HepG2 (cell line): ENCODE measurements around the gene FLRT3. TPM values are rescaled to one million over a fixed set of nuclear protein-coding genes. Genes with fewer than 3 reads are reported as not detected.

Experiments
- ATAC-seq: fragments of 200-7000 bp; cut with Tn5 transposase; 3 replicates; pipeline ENCODE4 v1.9.1; 2020; ENCODE audit warnings: mild to moderate bottlenecking, moderate library complexity
- BruUV-seq: library from RNA; stranded (reverse); fragments of 400-500 nt; replicated peaks from 2 replicates; lab custom pipeline; 2021; lab: Mats Ljungman, UMichigan
- CTCF ChIA-PET: fragments of 300-600 bp; formaldehyde crosslinking; extraction: SDS; loops from one replicate; lab custom pipeline; 2021; ENCODE audit warnings: low total read pairs, inconsistent platforms, low intra/inter-chr PET ratio; lab: Yijun Ruan, JAX
- POLR2A ChIA-PET: fragments of 350-600 bp; sonication (Branson Sonifier 250); formaldehyde crosslinking; loops from one replicate; lab custom pipeline; 2020; ENCODE audit warnings: antibody characterized with exemption, inconsistent platforms; lab: Yijun Ruan, JAX
- DNase-seq: peaks from one replicate; pipeline ENCODE4 v3.0.0-alpha.2; 2015; ENCODE audit warnings: low spot score
- FAIRE-seq: peaks from 3 replicates; lab custom pipeline; 2011; peaks lifted over from hg19 to GRCh38; lab: Jason Lieb, UNC
- H2AFZ ChIP-seq: one replicate; pipeline ENCODE4 v1.6.1; 2011; ENCODE audit warnings: low read length, inconsistent platforms
- H3K27ac ChIP-seq: fragments of 300-600 bp; 3 replicates; pipeline ENCODE4 v1.8.0; 2011; ENCODE audit warnings: mixed run types, mild to moderate bottlenecking, mixed read lengths, low read length, inconsistent platforms; ENCODE audit not compliant: insufficient read depth; ENCODE audit errors: extremely low read length
- H3K27me3 ChIP-seq, 2 experiments: fragments of 200-600 bp in 1 of 2; 2 replicates in 1 of 2; 3 replicates in 1 of 2; pipeline versions ENCODE4 v1.6.0 to v1.8.0; 2011; ENCODE audit warnings: low read length in 2 of 2, mild to moderate bottlenecking in 2 of 2, moderate library complexity in 2 of 2, inconsistent platforms in 1 of 2; ENCODE audit not compliant: insufficient read depth in 2 of 2, control insufficient read depth in 1 of 2
- H3K36me3 ChIP-seq, 2 experiments: fragments of 200-600 bp in 1 of 2; replicated peaks in 1 of 2; 2 replicates in 1 of 2; 3 replicates in 1 of 2; pipeline versions ENCODE4 v1.5.1 to v1.8.0; 2011; ENCODE audit warnings: low read length in 2 of 2, inconsistent platforms in 1 of 2; ENCODE audit not compliant: insufficient read depth in 2 of 2, control insufficient read depth in 1 of 2
- H3K4me1 ChIP-seq: 2 replicates; pipeline ENCODE4 v1.5.1; 2012; ENCODE audit warnings: low read length, inconsistent platforms; ENCODE audit not compliant: insufficient read depth
- H3K4me2 ChIP-seq: 2 replicates; pipeline ENCODE4 v1.6.0; 2011; ENCODE audit warnings: low read depth, low read length, inconsistent platforms
- H3K4me3 ChIP-seq, 3 experiments: fragments of 200-600 bp in 1 of 3; sonication (generic), shearing (Covaris generic) in 1 of 3; replicated peaks in 1 of 3; 2 replicates each; pipeline ENCODE4 v1.5.1; 2011 to 2016; ENCODE audit warnings: low read length in 3 of 3, inconsistent platforms in 2 of 3, low read depth in 2 of 3, mild to moderate bottlenecking in 2 of 3, control low read depth in 1 of 3, mixed read lengths in 1 of 3; ENCODE audit not compliant: insufficient read depth in 1 of 3
- H3K79me2 ChIP-seq: one replicate; pipeline ENCODE4 v1.6.1; 2011; ENCODE audit warnings: low read length, inconsistent platforms; ENCODE audit not compliant: insufficient read depth
- H3K9ac ChIP-seq: 2 replicates; pipeline ENCODE4 v1.6.0; 2011; ENCODE audit warnings: mild to moderate bottlenecking, low read depth, low read length, inconsistent platforms; ENCODE audit not compliant: insufficient read depth
- H3K9me3 ChIP-seq: 2 replicates; pipeline ENCODE4 v1.5.1; 2012; ENCODE audit warnings: mild to moderate bottlenecking, low read length
- H4K20me1 ChIP-seq: 2 replicates; pipeline ENCODE4 v1.6.0; 2011; ENCODE audit warnings: inconsistent platforms, mild to moderate bottlenecking, low read length, moderate library complexity; ENCODE audit not compliant: insufficient read depth
- NBN ChIP-seq: fragments of 450-650 bp; conservative IDR thresholded peaks from 2 replicates; pipeline ENCODE4 v1.6.1; 2017
- NCOA5 ChIP-seq: sonication (generic); formaldehyde crosslinking; IDR thresholded peaks from 2 replicates; pipeline ENCODE4 v1.4.0; 2020; ENCODE audit warnings: missing genetic modification reagents
- SCMH1 ChIP-seq: sonication (generic); formaldehyde crosslinking; IDR thresholded peaks from 2 replicates; pipeline ENCODE4 v1.9.0; 2021; ENCODE audit warnings: missing genetic modification reagents, mild to moderate bottlenecking, borderline replicate concordance
- TBL1XR1 ChIP-seq: fragments of 150-350 bp; IDR thresholded peaks from 2 replicates; pipeline ENCODE4 v1.6.1; 2014; ENCODE audit warnings: borderline replicate concordance, low read length; ENCODE audit not compliant: partially characterized antibody
- TSC22D2 ChIP-seq: sonication (generic); formaldehyde crosslinking; IDR thresholded peaks from 2 replicates; pipeline ENCODE4 v1.5.1; 2020; ENCODE audit warnings: missing genetic modification reagents, mild to moderate bottlenecking, borderline replicate concordance
- ZNF44 ChIP-seq: sonication (generic); formaldehyde crosslinking; IDR thresholded peaks from 2 replicates; pipeline ENCODE4 v1.5.1; 2020; ENCODE audit warnings: mild to moderate bottlenecking, missing genetic modification reagents
- ZNF646 ChIP-seq: sonication (generic); formaldehyde crosslinking; IDR thresholded peaks from 2 replicates; pipeline ENCODE4 v1.9.0; 2021; ENCODE audit warnings: mild to moderate bottlenecking, missing genetic modification reagents
- WGBS: methylation state at CpG from one replicate; pipeline ENCODE4 v1.1.6; 2017; ENCODE audit warnings: low lambda C conversion rate; 5-methylcytosine and 5-hydroxymethylcytosine counted together
- in situ Hi-C: cut with HindIII; loops from 2 replicates; pipeline ENCODE4 v1.10.0; 2017; ENCODE audit warnings: low pct_unique_long_range_greater_than_20kb; ENCODE audit not compliant: extremely low pct_ligation_motif_present
- intact Hi-C: fragments of 100-400 bp; cut with micrococcal nuclease; formaldehyde crosslinking; loops from one replicate; pipeline ENCODE4 v1.10.0; 2022; ENCODE audit not compliant: unreplicated experiment
- polyA plus RNA-seq, 8 experiments: library from polyadenylated mRNA; depleted of rRNA in 3 of 8; stranded (reverse) in 7 of 8; unstranded in 1 of 8; fragments of >200 nt; fragmentation: Illumina TruSeq in 4 of 8; extraction: Trizol in 4 of 8; gene quantifications; 2 replicates each; pipeline versions ENCODE4 v1.2.1 to v1.2.3, GENCODE V29; 2011 to 2016; ENCODE audit warnings: low read depth in 4 of 8, missing spikeins in 1 of 8, mixed read lengths in 1 of 8; ENCODE audit not compliant: insufficient read depth in 1 of 8
- total RNA-seq, 5 experiments: library from RNA; depleted of rRNA; stranded (reverse); fragments of >200 nt; fragmentation: Illumina TruSeq; extraction: Trizol; gene quantifications; 2 replicates each; pipeline ENCODE4 v1.2.3, GENCODE V29; 2016; ENCODE audit warnings: low read depth in 1 of 5
- TF ChIP-seq, protein P1 (sequence below): sonication (generic); formaldehyde crosslinking; IDR thresholded peaks from 2 replicates; pipeline ENCODE4 v1.4.0; 2020; ENCODE audit warnings: missing genetic modification reagents

FLRT3 gene
- total and polyA plus RNA-seq, 2 of the 13 experiments (the other 11 are each of a cell fraction or from before 2014, with no cell fraction given) = 0.44 to 5.3 TPM

- no peak overlapping the region for H3K27ac ChIP-seq
- H3K27me3 ChIP-seq = no peaks in the 10 kb centered on the region
- no peak overlapping the region for H3K4me2 ChIP-seq
- BruUV-seq = no TSS peak
- no peak for DNase-seq
- FAIRE-seq = no peak
- intact Hi-C loops = no loop called here
- no peaks in the 10 kb centered on the region for H3K79me2 ChIP-seq
- no peak overlapping the region for H3K4me3 ChIP-seq
- CTCF ChIA-PET = no interaction called here
- no peak for ATAC-seq
- H4K20me1 ChIP-seq = no peaks in the 10 kb centered on the region
- no peaks in the 10 kb centered on the region for H3K36me3 ChIP-seq
- TF ChIP-seq NBN (no peak), SCMH1 (CRISPR knock-in tag) (no peak), TBL1XR1 (no peak), NCOA5 (CRISPR knock-in tag) (no peak), ZNF44 (CRISPR knock-in tag) (no peak)
- in situ Hi-C loops = no loop called here
- no peak overlapping the region for H3K9ac ChIP-seq
- no peaks in the 10 kb centered on the region for H3K4me1 ChIP-seq
- POLR2A ChIA-PET = no interaction called here
- H3K9me3 ChIP-seq = peaks cover 18% of the 10 kb centered on the region; the same call in 1 of the 2 replicates
- WGBS = 0% methylated on average over 1 of the region's 1 CpG
- H2AFZ ChIP-seq = no peak overlapping the region
Observed at GRCh38 chr20:14384416-14385175, 47.2 kb upstream of the FLRT3 start.

GRCh38 chr20:14383335-14383734, 45.9 kb upstream of the FLRT3 start:
- no peak overlapping the region for H3K4me3 ChIP-seq
- WGBS = 3% methylated on average over 5 of the region's 5 CpGs
- ChIA-PET CTCF (no interaction called here), POLR2A (no interaction called here)
- in situ Hi-C loops (no loop called here), intact Hi-C loops (no loop called here)
- FAIRE-seq (no peak), ATAC-seq (no peak), DNase-seq (no peak)
- no peaks in the 10 kb centered on the region for H3K79me2 ChIP-seq
- no peak overlapping the region for H2AFZ ChIP-seq
- H3K27ac ChIP-seq = no peak overlapping the region
- no peaks in the 10 kb centered on the region for H4K20me1 ChIP-seq
- no TSS peak for BruUV-seq
- no peak overlapping the region for H3K4me2 ChIP-seq
- no peaks in the 10 kb centered on the region for H3K36me3 ChIP-seq
- no peaks in the 10 kb centered on the region for H3K4me1 ChIP-seq
- H3K27me3 ChIP-seq = no peaks in the 10 kb centered on the region
- H3K9me3 ChIP-seq = peaks cover 9% of the 10 kb centered on the region; the same call in 1 of the 2 replicates
- no peak overlapping the region for H3K9ac ChIP-seq
- no peak for TF ChIP-seq ZNF646 (CRISPR knock-in tag)
- TF ChIP-seq TSC22D2 (CRISPR knock-in tag) = no peak
- TF ChIP-seq, protein P1, sequence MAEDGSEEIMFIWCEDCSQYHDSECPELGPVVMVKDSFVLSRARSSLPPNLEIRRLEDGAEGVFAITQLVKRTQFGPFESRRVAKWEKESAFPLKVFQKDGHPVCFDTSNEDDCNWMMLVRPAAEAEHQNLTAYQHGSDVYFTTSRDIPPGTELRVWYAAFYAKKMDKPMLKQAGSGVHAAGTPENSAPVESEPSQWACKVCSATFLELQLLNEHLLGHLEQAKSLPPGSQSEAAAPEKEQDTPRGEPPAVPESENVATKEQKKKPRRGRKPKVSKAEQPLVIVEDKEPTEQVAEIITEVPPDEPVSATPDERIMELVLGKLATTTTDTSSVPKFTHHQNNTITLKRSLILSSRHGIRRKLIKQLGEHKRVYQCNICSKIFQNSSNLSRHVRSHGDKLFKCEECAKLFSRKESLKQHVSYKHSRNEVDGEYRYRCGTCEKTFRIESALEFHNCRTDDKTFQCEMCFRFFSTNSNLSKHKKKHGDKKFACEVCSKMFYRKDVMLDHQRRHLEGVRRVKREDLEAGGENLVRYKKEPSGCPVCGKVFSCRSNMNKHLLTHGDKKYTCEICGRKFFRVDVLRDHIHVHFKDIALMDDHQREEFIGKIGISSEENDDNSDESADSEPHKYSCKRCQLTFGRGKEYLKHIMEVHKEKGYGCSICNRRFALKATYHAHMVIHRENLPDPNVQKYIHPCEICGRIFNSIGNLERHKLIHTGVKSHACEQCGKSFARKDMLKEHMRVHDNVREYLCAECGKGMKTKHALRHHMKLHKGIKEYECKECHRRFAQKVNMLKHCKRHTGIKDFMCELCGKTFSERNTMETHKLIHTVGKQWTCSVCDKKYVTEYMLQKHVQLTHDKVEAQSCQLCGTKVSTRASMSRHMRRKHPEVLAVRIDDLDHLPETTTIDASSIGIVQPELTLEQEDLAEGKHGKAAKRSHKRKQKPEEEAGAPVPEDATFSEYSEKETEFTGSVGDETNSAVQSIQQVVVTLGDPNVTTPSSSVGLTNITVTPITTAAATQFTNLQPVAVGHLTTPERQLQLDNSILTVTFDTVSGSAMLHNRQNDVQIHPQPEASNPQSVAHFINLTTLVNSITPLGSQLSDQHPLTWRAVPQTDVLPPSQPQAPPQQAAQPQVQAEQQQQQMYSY (CRISPR knock-in tag) = no peak
